Parathyroid adenoma (tissue), 2 donors: ENCODE data around the gene TARS1.
"Not testable (repeated sequence)": the region's sequence is repeated elsewhere in the genome, so short reads cannot be mapped to it uniquely, and the experiment has no call there.

ENCODE experiments used
- H2AFZ ChIP-seq: fragments of 300-600 bp; sonication (generic); one replicate; pipeline ENCODE4 v1.7.0; 2017; ENCODE audit warnings: antibody characterized with exemption, mild to moderate bottlenecking
- H3K27ac ChIP-seq: fragments of 300-600 bp; sonication (generic); one replicate; pipeline ENCODE4 v1.7.0; 2017
- H3K27me3 ChIP-seq: fragments of 300-600 bp; sonication (generic); one replicate; pipeline ENCODE4 v1.7.0; 2017; ENCODE audit warnings: low read length; ENCODE audit not compliant: control insufficient read depth, insufficient read depth
- H3K36me3 ChIP-seq: fragments of 300-600 bp; sonication (generic); one replicate; pipeline ENCODE4 v1.7.0; 2017; ENCODE audit warnings: low read length; ENCODE audit not compliant: control insufficient read depth, insufficient read depth
- H3K4me1 ChIP-seq: fragments of 300-600 bp; sonication (generic); one replicate; pipeline ENCODE4 v1.7.0; 2017; ENCODE audit warnings: control low read depth
- H3K4me2 ChIP-seq: fragments of 300-600 bp; sonication (generic); one replicate; pipeline ENCODE4 v1.7.0; 2017; ENCODE audit warnings: low read length
- H3K4me3 ChIP-seq: fragments of 300-600 bp; sonication (generic); one replicate; pipeline ENCODE4 v1.7.0; 2017; ENCODE audit warnings: low read depth, low read length
- H3K79me2 ChIP-seq: fragments of 300-600 bp; sonication (generic); one replicate; pipeline ENCODE4 v1.7.0; 2017; ENCODE audit warnings: control low read depth
- H3K9ac ChIP-seq: fragments of 300-600 bp; sonication (generic); one replicate; pipeline ENCODE4 v1.7.0; 2017; ENCODE audit warnings: mild to moderate bottlenecking
- H3K9me3 ChIP-seq: fragments of 300-600 bp; sonication (generic); one replicate; pipeline ENCODE4 v1.7.0; 2017; ENCODE audit warnings: low read length; ENCODE audit not compliant: control insufficient read depth
- TF ChIP-seq, protein P1 (sequence below): fragments of 300-600 bp; sonication (generic); IDR thresholded peaks from one replicate; pipeline ENCODE4 v1.7.0; 2017; ENCODE audit warnings: antibody characterized with exemption, mild to moderate bottlenecking
- donor health status: primary hyperparathyroidism.

TARS1 gene

DNA sequence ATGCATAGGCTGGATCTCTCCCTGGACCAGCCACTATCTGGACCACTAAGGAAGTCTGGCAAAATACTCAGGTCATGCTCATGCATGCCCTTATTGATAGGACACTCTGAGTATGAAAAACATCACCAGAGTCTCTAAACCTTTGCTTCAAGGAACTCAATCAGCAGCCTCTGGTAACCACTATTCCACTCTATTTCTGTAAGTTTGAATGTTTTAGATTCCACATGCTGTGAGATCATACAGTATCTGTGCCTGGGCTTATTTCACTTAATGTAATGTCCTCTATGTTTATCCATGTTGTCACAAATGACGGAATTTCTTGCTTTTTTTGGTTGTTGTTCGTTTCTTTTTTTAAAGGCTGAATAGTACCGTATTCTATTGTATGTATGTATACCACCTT, 68.3 kb downstream of the TARS1 start:
- TF ChIP-seq, protein P1, sequence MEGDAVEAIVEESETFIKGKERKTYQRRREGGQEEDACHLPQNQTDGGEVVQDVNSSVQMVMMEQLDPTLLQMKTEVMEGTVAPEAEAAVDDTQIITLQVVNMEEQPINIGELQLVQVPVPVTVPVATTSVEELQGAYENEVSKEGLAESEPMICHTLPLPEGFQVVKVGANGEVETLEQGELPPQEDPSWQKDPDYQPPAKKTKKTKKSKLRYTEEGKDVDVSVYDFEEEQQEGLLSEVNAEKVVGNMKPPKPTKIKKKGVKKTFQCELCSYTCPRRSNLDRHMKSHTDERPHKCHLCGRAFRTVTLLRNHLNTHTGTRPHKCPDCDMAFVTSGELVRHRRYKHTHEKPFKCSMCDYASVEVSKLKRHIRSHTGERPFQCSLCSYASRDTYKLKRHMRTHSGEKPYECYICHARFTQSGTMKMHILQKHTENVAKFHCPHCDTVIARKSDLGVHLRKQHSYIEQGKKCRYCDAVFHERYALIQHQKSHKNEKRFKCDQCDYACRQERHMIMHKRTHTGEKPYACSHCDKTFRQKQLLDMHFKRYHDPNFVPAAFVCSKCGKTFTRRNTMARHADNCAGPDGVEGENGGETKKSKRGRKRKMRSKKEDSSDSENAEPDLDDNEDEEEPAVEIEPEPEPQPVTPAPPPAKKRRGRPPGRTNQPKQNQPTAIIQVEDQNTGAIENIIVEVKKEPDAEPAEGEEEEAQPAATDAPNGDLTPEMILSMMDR = no peak
- Histone ChIP-seq H2AFZ (no peak overlapping the region), H3K4me3 (no peak overlapping the region), H3K9me3 (no peaks in the 10 kb centered on the region), H3K27me3 (no peaks in the 10 kb centered on the region), H3K4me2 (no peak overlapping the region), H3K36me3 (no peaks in the 10 kb centered on the region), H3K9ac (no peak overlapping the region), H3K27ac (no peak overlapping the region), H3K4me1 (no peaks in the 10 kb centered on the region), H3K79me2 (no peaks in the 10 kb centered on the region)

DNA sequence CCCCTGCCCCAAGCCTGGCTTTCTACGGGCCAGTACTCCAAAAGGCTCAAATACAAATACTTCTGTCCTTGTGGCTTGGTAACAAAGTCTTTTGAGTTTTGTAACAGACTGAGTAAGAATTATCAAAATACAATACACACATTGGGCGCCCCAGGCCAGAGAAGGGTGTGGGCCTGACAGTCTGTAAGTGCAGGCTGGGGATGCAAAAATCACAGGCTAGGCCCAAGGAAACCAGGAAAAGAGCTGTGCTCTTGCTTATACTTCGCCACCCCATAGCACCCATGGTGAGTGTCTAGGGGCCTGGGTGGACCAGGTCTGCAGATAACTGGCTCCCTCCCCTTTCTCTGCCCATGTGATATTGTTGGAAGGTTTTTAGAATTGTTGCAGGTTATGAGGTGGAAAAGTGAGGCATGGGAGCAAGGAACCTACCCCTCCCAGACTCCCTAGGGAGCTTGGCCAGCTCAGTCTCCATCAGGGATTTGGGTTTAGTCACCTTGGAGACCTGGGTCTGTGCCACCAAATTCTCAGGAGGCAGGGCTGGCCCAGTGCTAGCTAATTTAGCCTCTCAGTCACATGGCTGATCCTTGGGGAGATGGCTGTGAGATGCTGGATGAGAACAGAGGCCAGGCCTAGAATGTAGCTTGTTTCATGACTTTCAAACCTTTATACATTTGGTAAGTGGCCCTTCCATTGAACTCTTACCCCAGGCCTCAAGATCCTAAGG, 72.9 kb downstream of the TARS1 start:
- no peak overlapping the region for H3K4me2 ChIP-seq
- TF ChIP-seq, protein P1 = no peak
- no peak overlapping the region for H3K4me3 ChIP-seq
- H3K27ac ChIP-seq = no peak overlapping the region
- H3K27me3 ChIP-seq = no peaks in the 10 kb centered on the region
- no peak overlapping the region for H3K9ac ChIP-seq
- H2AFZ ChIP-seq = no peak overlapping the region
- H3K4me1 ChIP-seq = no peaks in the 10 kb centered on the region
- no peaks in the 10 kb centered on the region for H3K36me3 ChIP-seq
- no peaks in the 10 kb centered on the region for H3K9me3 ChIP-seq
- H3K79me2 ChIP-seq = no peaks in the 10 kb centered on the region

DNA sequence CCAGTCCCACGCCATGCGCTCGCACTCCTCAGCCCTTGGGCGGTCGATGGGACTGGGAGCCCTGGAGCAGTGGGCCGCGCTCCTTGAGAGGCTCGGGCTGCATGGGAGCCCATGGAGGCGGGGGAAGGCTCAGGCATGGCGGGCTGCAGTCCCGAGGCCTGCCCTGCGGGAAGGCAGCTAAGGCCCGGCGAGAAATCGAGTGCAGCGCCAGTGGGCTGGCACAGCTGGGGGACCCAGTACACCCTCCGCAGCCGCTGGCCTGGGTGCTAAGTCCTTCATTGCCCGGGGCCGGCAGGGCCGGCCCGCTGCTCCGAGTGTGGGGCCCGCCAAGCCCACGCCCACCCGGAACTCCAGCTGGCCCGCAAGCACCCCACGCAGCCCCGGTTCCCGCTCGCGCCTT, 74.6 kb downstream of the TARS1 start:
- H3K4me1 ChIP-seq, H2AFZ ChIP-seq, H3K9ac ChIP-seq, H3K27me3 ChIP-seq, H3K79me2 ChIP-seq, H3K9me3 ChIP-seq, H3K4me2 ChIP-seq, H3K4me3 ChIP-seq, H3K36me3 ChIP-seq, H3K27ac ChIP-seq: not testable (repeated sequence)

DNA sequence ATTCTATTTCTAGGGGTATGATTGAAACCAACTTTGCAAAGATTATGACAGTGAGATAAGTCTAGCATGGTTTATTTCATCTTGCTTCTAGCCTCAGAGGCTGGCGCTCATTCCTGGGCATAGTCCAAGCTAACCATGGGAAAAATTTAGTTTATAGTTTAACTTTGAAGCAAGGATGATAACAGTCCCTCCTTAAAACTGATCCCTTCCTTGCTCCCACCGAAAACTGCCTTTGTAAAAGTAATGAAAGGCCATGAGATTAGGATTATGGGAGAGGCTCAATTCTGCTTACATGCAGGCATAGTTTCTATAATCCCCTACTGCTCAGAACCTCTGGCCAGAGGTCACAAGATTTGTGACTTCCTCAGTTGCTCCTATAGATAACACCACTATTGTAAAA, 75.7 kb downstream of the TARS1 start:
- H3K79me2 ChIP-seq = no peaks in the 10 kb centered on the region
- H3K4me2 ChIP-seq = no peak overlapping the region
- no peaks in the 10 kb centered on the region for H3K9me3 ChIP-seq
- H3K4me1 ChIP-seq = no peaks in the 10 kb centered on the region
- TF ChIP-seq, protein P1 = no peak
- no peak overlapping the region for H3K4me3 ChIP-seq
- H3K27me3 ChIP-seq = no peaks in the 10 kb centered on the region
- H2AFZ ChIP-seq = no peak overlapping the region
- H3K9ac ChIP-seq = no peak overlapping the region
- no peak overlapping the region for H3K27ac ChIP-seq
- H3K36me3 ChIP-seq = no peaks in the 10 kb centered on the region
